ENCODE measurements around the gene TRIP6.
"Not testable (repeated sequence)": the region's sequence is repeated elsewhere in the genome, so short reads cannot be mapped to it uniquely, and the experiment has no call there.

TRIP6 gene

GRCh38 chr7:100829150-100829716 lies 38.0 kb upstream of the TRIP6 start:
- Mint-ChIP-seq H3K27me3 (peaks cover 30% of the 10 kb centered on the region), H3K4me3 (no peak overlapping the region), H3K9me3 (no peaks in the 10 kb centered on the region), H3K4me1 (peaks cover 20% of the 10 kb centered on the region), H3K36me3 (no peaks in the 10 kb centered on the region), H3K27ac (no peak overlapping the region)
- no peak for DNase-seq (ENCODE audit: low spot score in 2 of 2)
- no peak for ATAC-seq (ENCODE audit: low read depth)

- H3K4me1 Mint-ChIP-seq = peaks cover 19% of the 10 kb centered on the region
- no peaks in the 10 kb centered on the region for H3K9me3 Mint-ChIP-seq
- peaks cover 22% of the 10 kb centered on the region for H3K27me3 Mint-ChIP-seq
- no peak for DNase-seq (ENCODE audit: low spot score in 2 of 2)
- H3K36me3 Mint-ChIP-seq = no peaks in the 10 kb centered on the region
- H3K4me3 Mint-ChIP-seq = no peak overlapping the region
- ATAC-seq (ENCODE audit: low read depth) = no peak
- no peak overlapping the region for H3K27ac Mint-ChIP-seq
Measured at GRCh38 chr7:100830396-100830795, 36.8 kb upstream of the TRIP6 start.

GRCh38 chr7:100832281-100832633 lies 34.9 kb upstream of the TRIP6 start:
- ATAC-seq (ENCODE audit: low read depth) (no peak), DNase-seq (ENCODE audit: low spot score in 2 of 2) (no peak)
- Mint-ChIP-seq H3K4me3 (no peak overlapping the region), H3K4me1 (peaks cover 13% of the 10 kb centered on the region), H3K27ac (no peak overlapping the region), H3K9me3 (no peaks in the 10 kb centered on the region), H3K27me3 (peaks cover 11% of the 10 kb centered on the region), H3K36me3 (peaks cover 2% of the 10 kb centered on the region)

- H3K36me3 Mint-ChIP-seq = peaks cover 2% of the 10 kb centered on the region
- H3K27me3 Mint-ChIP-seq = no peaks in the 10 kb centered on the region
- no peak overlapping the region for H3K27ac Mint-ChIP-seq
- DNase-seq (ENCODE audit: low spot score in 2 of 2) (no peak), ATAC-seq (ENCODE audit: low read depth) (no peak)
- peaks cover 5% of the 10 kb centered on the region for H3K4me1 Mint-ChIP-seq
- H3K9me3 Mint-ChIP-seq = no peaks in the 10 kb centered on the region
- peak overlapping the region; percentile 52 for H3K4me3 Mint-ChIP-seq
Measured at GRCh38 chr7:100835903-100836811, 31.0 kb upstream of the TRIP6 start.

- Mint-ChIP-seq H3K4me1 (peaks cover 5% of the 10 kb centered on the region), H3K27ac (no peak overlapping the region), H3K27me3 (no peaks in the 10 kb centered on the region), H3K9me3 (no peaks in the 10 kb centered on the region), H3K36me3 (peaks cover 2% of the 10 kb centered on the region), H3K4me3 (peak overlapping the region; percentile 83)
- no peak for DNase-seq (ENCODE audit: low spot score in 2 of 2)
- no peak for ATAC-seq (ENCODE audit: low read depth)
Measured at GRCh38 chr7:100836812-100837098, 30.4 kb upstream of the TRIP6 start.

- DNase-seq (ENCODE audit: low spot score in 2 of 2) = peak; percentile 48 to 53
- Mint-ChIP-seq H3K9me3 (no peaks in the 10 kb centered on the region), H3K4me3 (peak overlapping the region; percentile 83), H3K4me1 (peaks cover 5% of the 10 kb centered on the region), H3K27ac (peak overlapping the region; percentile 45), H3K27me3 (no peaks in the 10 kb centered on the region), H3K36me3 (peaks cover 2% of the 10 kb centered on the region)
- ATAC-seq (ENCODE audit: low read depth) = peak; percentile 100
Measured at GRCh38 chr7:100837099-100837836, 29.9 kb upstream of the TRIP6 start.

- Mint-ChIP-seq H3K4me1 (peaks cover 5% of the 10 kb centered on the region), H3K36me3 (peaks cover 2% of the 10 kb centered on the region)
Measured at GRCh38 chr7:100839361-100839760, 27.8 kb upstream of the TRIP6 start.

GRCh38 chr7:100840470-100841100 lies 26.6 kb upstream of the TRIP6 start:
- no peak overlapping the region for H3K4me3 Mint-ChIP-seq
- H3K4me1 Mint-ChIP-seq = peaks cover 4% of the 10 kb centered on the region
- no peak for DNase-seq (ENCODE audit: low spot score in 2 of 2)
- peaks cover 1% of the 10 kb centered on the region for H3K36me3 Mint-ChIP-seq
- H3K27me3 Mint-ChIP-seq = no peaks in the 10 kb centered on the region
- ATAC-seq (ENCODE audit: low read depth) = no peak
- no peaks in the 10 kb centered on the region for H3K9me3 Mint-ChIP-seq
- H3K27ac Mint-ChIP-seq = no peak overlapping the region

More at GRCh38 chr7:100839361-100839760, 27.8 kb upstream of the TRIP6 start:
- DNase-seq (ENCODE audit: low spot score in 2 of 2) (no peak), ATAC-seq (ENCODE audit: low read depth) (no peak)
- Mint-ChIP-seq H3K27ac (no peak overlapping the region), H3K9me3 (no peaks in the 10 kb centered on the region), H3K27me3 (no peaks in the 10 kb centered on the region), H3K4me3 (no peak overlapping the region)

- no peak for ATAC-seq (ENCODE audit: low read depth)
- H3K36me3 Mint-ChIP-seq = no peaks in the 10 kb centered on the region
- H3K27me3 Mint-ChIP-seq = no peaks in the 10 kb centered on the region
Measured at GRCh38 chr7:100847360-100847759, 19.8 kb upstream of the TRIP6 start.

GRCh38 chr7:100852048-100852872 lies 14.9 kb upstream of the TRIP6 start, which contains the start of gene SLC12A9:
SLC12A9 (plus strand) TSS chr7:100852713; CDS start chr7:100854198, 1,485 bp downstream.
- H3K27ac Mint-ChIP-seq = peak within 1 kb of the TSS; percentile 77
- ATAC-seq (ENCODE audit: low read depth) = peak; percentile 86

More at GRCh38 chr7:100847360-100847759, 19.8 kb upstream of the TRIP6 start:
- H3K27ac Mint-ChIP-seq = no peak overlapping the region
- H3K4me1 Mint-ChIP-seq = peaks cover 3% of the 10 kb centered on the region
- DNase-seq (ENCODE audit: low spot score in 2 of 2) = no peak
- no peak overlapping the region for H3K4me3 Mint-ChIP-seq
- H3K9me3 Mint-ChIP-seq = no peaks in the 10 kb centered on the region

GRCh38 chr7:100854146-100854895 lies 12.9 kb upstream of the TRIP6 start:
- H3K4me3 Mint-ChIP-seq = peak overlapping the region; percentile 17
- H3K27me3 Mint-ChIP-seq = no peaks in the 10 kb centered on the region
- no peak overlapping the region for H3K27ac Mint-ChIP-seq
- no peaks in the 10 kb centered on the region for H3K9me3 Mint-ChIP-seq
- DNase-seq (ENCODE audit: low spot score in 2 of 2) (no peak), ATAC-seq (ENCODE audit: low read depth) (no peak)
- peaks cover 11% of the 10 kb centered on the region for H3K36me3 Mint-ChIP-seq
- H3K4me1 Mint-ChIP-seq = peaks cover 16% of the 10 kb centered on the region

More at GRCh38 chr7:100852048-100852872, 14.9 kb upstream of the TRIP6 start, which contains the start of gene SLC12A9:
- H3K27me3 Mint-ChIP-seq = no peaks in the 10 kb centered on the region
- H3K4me3 Mint-ChIP-seq = peak within 1 kb of the TSS; percentile 91
- DNase-seq (ENCODE audit: low spot score in 2 of 2) = peak; percentile 80 to 91
- peaks cover 6% of the 10 kb centered on the region for H3K36me3 Mint-ChIP-seq
- H3K4me1 Mint-ChIP-seq = peaks cover 16% of the 10 kb centered on the region
- no peaks in the 10 kb centered on the region for H3K9me3 Mint-ChIP-seq

GRCh38 chr7:100854899-100855298 lies 12.3 kb upstream of the TRIP6 start:
- H3K9me3 Mint-ChIP-seq; H3K4me3 Mint-ChIP-seq; H3K27ac Mint-ChIP-seq; ATAC-seq (ENCODE audit: low read depth); DNase-seq (ENCODE audit: low spot score in 2 of 2); H3K27me3 Mint-ChIP-seq: not testable (repeated sequence)
- peaks cover 15% of the 10 kb centered on the region for H3K36me3 Mint-ChIP-seq
- H3K4me1 Mint-ChIP-seq = peaks cover 18% of the 10 kb centered on the region
